HEK293 (cell line): ENCODE measurements around the gene CACNA1C.
A peak's percentile ranks its signal among the peaks of the same experiment; 100 is the strongest.

ENCODE experiments used
- CTCF ChIA-PET: fragments of 350-600 bp; formaldehyde crosslinking; extraction: SDS; loops from one replicate; lab custom pipeline; 2021; ENCODE audit warnings: antibody characterized with exemption; lab: Yijun Ruan, JAX
- POLR2A ChIA-PET: fragments of 300-600 bp; formaldehyde crosslinking; extraction: SDS; loops from one replicate; lab custom pipeline; 2020; ENCODE audit warnings: antibody characterized with exemption, inconsistent platforms; lab: Yijun Ruan, JAX
- H3K27ac ChIP-seq: fragments of 200-500 bp; sonication (Bioruptor generic); 2 replicates; pipeline ENCODE4 v1.5.1; 2014; ENCODE audit warnings: low read depth, low read length, control low read depth, inconsistent platforms; ENCODE audit errors: extremely low read depth
- H3K36me3 ChIP-seq, 2 experiments: fragments of 200-500 bp in 1 of 2; sonication (Bioruptor generic) in 1 of 2; 1 replicate in 1 of 2; 2 replicates in 1 of 2; pipeline ENCODE4 v1.5.1; 2014 to 2017; ENCODE audit warnings: inconsistent platforms in 2 of 2, low read length in 2 of 2; ENCODE audit not compliant: control insufficient read depth in 2 of 2, insufficient read depth in 1 of 2
- H3K4me1 ChIP-seq: fragments of 200-500 bp; sonication (Bioruptor generic); 2 replicates; pipeline ENCODE4 v1.5.1; 2014; ENCODE audit warnings: mild to moderate bottlenecking, low read length, inconsistent platforms; ENCODE audit not compliant: control insufficient read depth, insufficient read depth
- H3K4me3 ChIP-seq: 2 replicates; pipeline ENCODE4 v1.5.1; 2011; ENCODE audit warnings: low read depth, mild to moderate bottlenecking, control low read depth, low read length, moderate library complexity
- H3K9me3 ChIP-seq: fragments of 200-500 bp; sonication (Bioruptor generic); 2 replicates; pipeline ENCODE4 v1.5.1; 2014; ENCODE audit warnings: low read depth, low read length, inconsistent platforms; ENCODE audit not compliant: control insufficient read depth, insufficient read depth
- GFI1B ChIP-seq: fragments of 450-650 bp; formaldehyde crosslinking; IDR thresholded peaks from 2 replicates; pipeline ENCODE4 v1.5.1; 2016; ENCODE audit warnings: missing biosample characterization, missing genetic modification characterization
- GLIS2 ChIP-seq: fragments of 450-650 bp; formaldehyde crosslinking; IDR thresholded peaks from 2 replicates; pipeline ENCODE4 v1.5.1; 2016; ENCODE audit warnings: missing biosample characterization, missing genetic modification characterization
- HOXC10 ChIP-seq: sonication (generic); formaldehyde crosslinking; IDR thresholded peaks from 2 replicates; pipeline ENCODE4 v1.8.1; 2023; ENCODE audit warnings: mild to moderate bottlenecking, missing genetic modification reagents
- OVOL3 ChIP-seq: fragments of 450-650 bp; formaldehyde crosslinking; IDR thresholded peaks from 2 replicates; pipeline ENCODE4 v1.5.1; 2016; ENCODE audit warnings: missing biosample characterization, missing genetic modification characterization
- SCRT1 ChIP-seq: fragments of 450-650 bp; formaldehyde crosslinking; IDR thresholded peaks from 2 replicates; pipeline ENCODE4 v1.5.1; 2016; ENCODE audit warnings: missing biosample characterization, missing genetic modification characterization, borderline replicate concordance
- SP3 ChIP-seq: fragments of 450-650 bp; formaldehyde crosslinking; IDR thresholded peaks from 2 replicates; pipeline ENCODE4 v1.5.1; 2016; ENCODE audit warnings: missing biosample characterization, missing genetic modification characterization
- TCF7L2 ChIP-seq: IDR thresholded peaks from 2 replicates; pipeline ENCODE4 v1.6.1; 2011; ENCODE audit warnings: low read depth, mild to moderate bottlenecking, inconsistent platforms, low read length, moderate library complexity, borderline replicate concordance
- WT1 ChIP-seq: fragments of 450-650 bp; formaldehyde crosslinking; IDR thresholded peaks from 2 replicates; pipeline ENCODE4 v1.5.1; 2016; ENCODE audit warnings: missing biosample characterization, missing genetic modification characterization
- ZEB2 ChIP-seq: fragments of 450-650 bp; formaldehyde crosslinking; IDR thresholded peaks from 2 replicates; pipeline ENCODE4 v1.5.1; 2016; ENCODE audit warnings: missing biosample characterization, missing genetic modification characterization
- ZFP3 ChIP-seq: fragments of 450-650 bp; formaldehyde crosslinking; IDR thresholded peaks from 2 replicates; pipeline ENCODE4 v1.5.1; 2016; ENCODE audit warnings: low read depth, missing biosample characterization, missing genetic modification characterization
- ZNF132 ChIP-seq: fragments of 450-650 bp; formaldehyde crosslinking; IDR thresholded peaks from 2 replicates; pipeline ENCODE4 v1.5.1; 2017; ENCODE audit warnings: missing biosample characterization, missing genetic modification characterization, borderline replicate concordance
- ZNF175 ChIP-seq: fragments of 450-650 bp; formaldehyde crosslinking; IDR thresholded peaks from 2 replicates; pipeline ENCODE4 v1.5.1; 2016; ENCODE audit warnings: missing biosample characterization, missing genetic modification characterization
- ZNF2 ChIP-seq: fragments of 450-650 bp; formaldehyde crosslinking; IDR thresholded peaks from 2 replicates; pipeline ENCODE4 v1.5.1; 2016; ENCODE audit warnings: missing biosample characterization, missing genetic modification characterization
- ZNF341 ChIP-seq: fragments of 450-650 bp; formaldehyde crosslinking; IDR thresholded peaks from 2 replicates; pipeline ENCODE4; 2016; ENCODE audit warnings: low read depth, missing biosample characterization, missing genetic modification characterization
- ZNF776 ChIP-seq: fragments of 450-650 bp; formaldehyde crosslinking; IDR thresholded peaks from 2 replicates; pipeline ENCODE4 v1.5.0; 2017; ENCODE audit warnings: missing biosample characterization, missing genetic modification characterization, borderline replicate concordance
- ZNF843 ChIP-seq: fragments of 450-650 bp; formaldehyde crosslinking; IDR thresholded peaks from 2 replicates; pipeline ENCODE4 v1.5.1; 2016; ENCODE audit warnings: missing biosample characterization, missing genetic modification characterization
- TF ChIP-seq, protein P1 (sequence below): fragments of 450-650 bp; formaldehyde crosslinking; IDR thresholded peaks from 2 replicates; pipeline ENCODE4 v1.5.1; 2017; ENCODE audit warnings: missing biosample characterization, missing genetic modification characterization
- TF ChIP-seq, protein P2 (sequence below): fragments of 450-650 bp; formaldehyde crosslinking; IDR thresholded peaks from 2 replicates; pipeline ENCODE4 v1.5.1; 2016; ENCODE audit warnings: missing biosample characterization, missing genetic modification characterization
- TF ChIP-seq, protein P3 (sequence below): fragments of 450-650 bp; formaldehyde crosslinking; IDR thresholded peaks from 2 replicates; pipeline ENCODE4 v1.5.1; 2016; ENCODE audit warnings: missing biosample characterization, missing genetic modification characterization
- TF ChIP-seq, protein P4 (sequence below): fragments of 450-650 bp; formaldehyde crosslinking; IDR thresholded peaks from 2 replicates; pipeline ENCODE4 v1.5.1; 2016; ENCODE audit warnings: missing biosample characterization, missing genetic modification characterization
- TF ChIP-seq, protein P5 (sequence below): fragments of 450-650 bp; formaldehyde crosslinking; IDR thresholded peaks from 2 replicates; pipeline ENCODE4 v1.5.0; 2017; ENCODE audit warnings: missing biosample characterization, missing genetic modification characterization, borderline replicate concordance
- TF ChIP-seq, protein P6 (sequence below): fragments of 450-650 bp; formaldehyde crosslinking; IDR thresholded peaks from 2 replicates; pipeline ENCODE4 v1.5.1; 2017; ENCODE audit warnings: missing biosample characterization, mild to moderate bottlenecking, missing genetic modification characterization, moderate library complexity

The CACNA1C gene

DNA sequence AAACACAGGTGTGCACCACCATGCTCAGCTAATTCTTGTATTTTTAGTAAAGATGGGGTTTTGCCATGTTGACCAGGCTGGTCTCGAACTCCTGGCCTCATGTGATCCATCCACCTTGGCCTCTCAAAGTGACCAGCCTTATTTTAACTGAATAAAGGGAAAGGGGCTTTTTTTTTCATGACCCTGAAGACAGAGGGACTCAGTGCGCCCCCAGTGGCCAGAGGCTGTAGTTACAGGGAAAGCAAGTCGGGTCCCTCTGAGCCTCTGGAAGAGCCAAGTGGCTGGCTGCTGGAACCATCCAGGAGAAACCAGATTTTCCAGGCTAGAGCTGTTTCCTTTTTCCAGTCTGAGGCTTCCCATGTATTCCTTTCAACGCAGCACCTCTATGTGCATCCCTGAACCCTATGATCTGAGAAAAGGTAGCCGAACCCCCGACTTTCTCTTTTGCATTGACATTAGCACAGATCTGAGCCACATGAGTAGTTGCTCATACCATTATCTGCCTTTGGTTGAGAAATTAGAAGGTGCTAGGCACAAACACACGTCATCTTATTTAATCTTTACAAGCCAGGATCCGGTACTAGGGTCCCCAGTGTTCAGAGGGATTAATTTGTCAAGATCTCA, 342.7 kb downstream of the CACNA1C start:
- H3K4me3 ChIP-seq, result no peak overlapping the region
- no peak overlapping the region for H3K27ac ChIP-seq
- 0 out of 2 replicates have a peak, but pooled peaks have one; percentile 21 for TF ChIP-seq ZNF341
- TF ChIP-seq, protein P1, sequence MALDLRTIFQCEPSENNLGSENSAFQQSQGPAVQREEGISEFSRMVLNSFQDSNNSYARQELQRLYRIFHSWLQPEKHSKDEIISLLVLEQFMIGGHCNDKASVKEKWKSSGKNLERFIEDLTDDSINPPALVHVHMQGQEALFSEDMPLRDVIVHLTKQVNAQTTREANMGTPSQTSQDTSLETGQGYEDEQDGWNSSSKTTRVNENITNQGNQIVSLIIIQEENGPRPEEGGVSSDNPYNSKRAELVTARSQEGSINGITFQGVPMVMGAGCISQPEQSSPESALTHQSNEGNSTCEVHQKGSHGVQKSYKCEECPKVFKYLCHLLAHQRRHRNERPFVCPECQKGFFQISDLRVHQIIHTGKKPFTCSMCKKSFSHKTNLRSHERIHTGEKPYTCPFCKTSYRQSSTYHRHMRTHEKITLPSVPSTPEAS (tag by site-specific recombination), result no peak
- TF ChIP-seq, protein P2, sequence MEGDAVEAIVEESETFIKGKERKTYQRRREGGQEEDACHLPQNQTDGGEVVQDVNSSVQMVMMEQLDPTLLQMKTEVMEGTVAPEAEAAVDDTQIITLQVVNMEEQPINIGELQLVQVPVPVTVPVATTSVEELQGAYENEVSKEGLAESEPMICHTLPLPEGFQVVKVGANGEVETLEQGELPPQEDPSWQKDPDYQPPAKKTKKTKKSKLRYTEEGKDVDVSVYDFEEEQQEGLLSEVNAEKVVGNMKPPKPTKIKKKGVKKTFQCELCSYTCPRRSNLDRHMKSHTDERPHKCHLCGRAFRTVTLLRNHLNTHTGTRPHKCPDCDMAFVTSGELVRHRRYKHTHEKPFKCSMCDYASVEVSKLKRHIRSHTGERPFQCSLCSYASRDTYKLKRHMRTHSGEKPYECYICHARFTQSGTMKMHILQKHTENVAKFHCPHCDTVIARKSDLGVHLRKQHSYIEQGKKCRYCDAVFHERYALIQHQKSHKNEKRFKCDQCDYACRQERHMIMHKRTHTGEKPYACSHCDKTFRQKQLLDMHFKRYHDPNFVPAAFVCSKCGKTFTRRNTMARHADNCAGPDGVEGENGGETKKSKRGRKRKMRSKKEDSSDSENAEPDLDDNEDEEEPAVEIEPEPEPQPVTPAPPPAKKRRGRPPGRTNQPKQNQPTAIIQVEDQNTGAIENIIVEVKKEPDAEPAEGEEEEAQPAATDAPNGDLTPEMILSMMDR, result 0 out of 2 replicates have a peak, but pooled peaks have one; percentile 8
- TF ChIP-seq, protein P3, sequence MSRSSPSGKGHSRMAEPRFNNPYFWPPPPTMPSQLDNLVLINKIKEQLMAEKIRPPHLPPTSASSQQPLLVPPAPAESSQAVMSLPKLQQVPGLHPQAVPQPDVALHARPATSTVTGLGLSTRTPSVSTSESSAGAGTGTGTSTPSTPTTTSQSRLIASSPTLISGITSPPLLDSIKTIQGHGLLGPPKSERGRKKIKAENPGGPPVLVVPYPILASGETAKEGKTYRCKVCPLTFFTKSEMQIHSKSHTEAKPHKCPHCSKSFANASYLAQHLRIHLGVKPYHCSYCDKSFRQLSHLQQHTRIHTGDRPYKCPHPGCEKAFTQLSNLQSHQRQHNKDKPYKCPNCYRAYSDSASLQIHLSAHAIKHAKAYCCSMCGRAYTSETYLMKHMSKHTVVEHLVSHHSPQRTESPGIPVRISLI (tag by site-specific recombination), result peak; percentile 58; the same call in 1 of the 2 replicates
- ChIA-PET POLR2A (no interaction called here), CTCF (interaction anchor here (0.7 to 2.2 kb wide), 28 partner anchors 9 to 337 kb away, joined by 3 to 11 read pairs (median 4); no protein-coding TSS in a partner anchor)
- no peaks in the 10 kb centered on the region for H3K9me3 ChIP-seq
- H3K4me1 ChIP-seq, result no peaks in the 10 kb centered on the region
- no peaks in the 10 kb centered on the region for H3K36me3 ChIP-seq

DNA sequence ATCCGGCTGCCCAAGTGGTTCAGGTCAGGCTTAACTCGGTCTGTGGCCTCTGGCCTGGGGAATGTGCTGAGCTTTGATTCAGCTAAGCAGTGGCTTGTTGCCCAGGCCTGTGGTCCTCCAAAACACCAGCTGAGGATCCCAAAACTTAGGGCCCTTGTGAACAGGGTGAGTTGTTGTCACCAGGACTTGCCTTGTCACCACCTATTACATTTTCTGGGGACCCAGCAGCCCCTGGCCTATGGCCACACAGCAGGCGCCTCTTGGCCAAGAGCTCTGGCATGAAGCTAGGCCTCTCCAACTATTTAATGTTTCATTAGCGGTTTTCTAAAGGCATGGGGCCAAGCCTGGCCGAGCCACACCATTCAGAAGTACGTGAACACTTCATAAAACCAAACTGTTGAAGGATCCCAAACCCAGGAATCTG, 343.7 kb downstream of the CACNA1C start:
- Histone ChIP-seq H3K36me3 (no peaks in the 10 kb centered on the region), H3K4me3 (no peak overlapping the region), H3K4me1 (no peaks in the 10 kb centered on the region), H3K27ac (no peak overlapping the region), H3K9me3 (no peaks in the 10 kb centered on the region)
- POLR2A ChIA-PET, result no interaction called here
- TF ChIP-seq ZNF175 (tag by site-specific recombination), result no peak
- TF ChIP-seq OVOL3, result no peak
- no peak for TF ChIP-seq ZNF843
- TF ChIP-seq ZFP3, result no peak
- no peak for TF ChIP-seq SP3
- TF ChIP-seq GFI1B, result no peak
- TF ChIP-seq ZNF132 (tag by site-specific recombination), result no peak
- no peak for TF ChIP-seq ZEB2 (tag by site-specific recombination)
- TF ChIP-seq, protein P4, sequence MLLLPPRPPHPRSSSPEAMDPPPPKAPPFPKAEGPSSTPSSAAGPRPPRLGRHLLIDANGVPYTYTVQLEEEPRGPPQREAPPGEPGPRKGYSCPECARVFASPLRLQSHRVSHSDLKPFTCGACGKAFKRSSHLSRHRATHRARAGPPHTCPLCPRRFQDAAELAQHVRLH (tag by site-specific recombination), result no peak
- TF ChIP-seq GLIS2, result no peak
- no peak for TF ChIP-seq ZNF2 (tag by site-specific recombination)
- TF ChIP-seq HOXC10 (CRISPR knock-in tag), result no peak
- TF ChIP-seq WT1 (tag by site-specific recombination), result no peak
- TF ChIP-seq SCRT1, result no peak
- no peak for TF ChIP-seq ZNF776 (tag by site-specific recombination)
- TF ChIP-seq, protein P5, sequence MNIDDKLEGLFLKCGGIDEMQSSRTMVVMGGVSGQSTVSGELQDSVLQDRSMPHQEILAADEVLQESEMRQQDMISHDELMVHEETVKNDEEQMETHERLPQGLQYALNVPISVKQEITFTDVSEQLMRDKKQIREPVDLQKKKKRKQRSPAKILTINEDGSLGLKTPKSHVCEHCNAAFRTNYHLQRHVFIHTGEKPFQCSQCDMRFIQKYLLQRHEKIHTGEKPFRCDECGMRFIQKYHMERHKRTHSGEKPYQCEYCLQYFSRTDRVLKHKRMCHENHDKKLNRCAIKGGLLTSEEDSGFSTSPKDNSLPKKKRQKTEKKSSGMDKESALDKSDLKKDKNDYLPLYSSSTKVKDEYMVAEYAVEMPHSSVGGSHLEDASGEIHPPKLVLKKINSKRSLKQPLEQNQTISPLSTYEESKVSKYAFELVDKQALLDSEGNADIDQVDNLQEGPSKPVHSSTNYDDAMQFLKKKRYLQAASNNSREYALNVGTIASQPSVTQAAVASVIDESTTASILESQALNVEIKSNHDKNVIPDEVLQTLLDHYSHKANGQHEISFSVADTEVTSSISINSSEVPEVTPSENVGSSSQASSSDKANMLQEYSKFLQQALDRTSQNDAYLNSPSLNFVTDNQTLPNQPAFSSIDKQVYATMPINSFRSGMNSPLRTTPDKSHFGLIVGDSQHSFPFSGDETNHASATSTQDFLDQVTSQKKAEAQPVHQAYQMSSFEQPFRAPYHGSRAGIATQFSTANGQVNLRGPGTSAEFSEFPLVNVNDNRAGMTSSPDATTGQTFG (tag by site-specific recombination), result no peak
- TF ChIP-seq, protein P6, sequence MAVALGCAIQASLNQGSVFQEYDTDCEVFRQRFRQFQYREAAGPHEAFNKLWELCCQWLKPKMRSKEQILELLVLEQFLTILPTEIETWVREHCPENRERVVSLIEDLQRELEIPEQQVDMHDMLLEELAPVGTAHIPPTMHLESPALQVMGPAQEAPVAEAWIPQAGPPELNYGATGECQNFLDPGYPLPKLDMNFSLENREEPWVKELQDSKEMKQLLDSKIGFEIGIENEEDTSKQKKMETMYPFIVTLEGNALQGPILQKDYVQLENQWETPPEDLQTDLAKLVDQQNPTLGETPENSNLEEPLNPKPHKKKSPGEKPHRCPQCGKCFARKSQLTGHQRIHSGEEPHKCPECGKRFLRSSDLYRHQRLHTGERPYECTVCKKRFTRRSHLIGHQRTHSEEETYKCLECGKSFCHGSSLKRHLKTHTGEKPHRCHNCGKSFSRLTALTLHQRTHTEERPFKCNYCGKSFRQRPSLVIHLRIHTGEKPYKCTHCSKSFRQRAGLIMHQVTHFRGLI (tag by site-specific recombination), result no peak
- no peak for TF ChIP-seq TCF7L2
- CTCF ChIA-PET, result interaction anchor here (0.5 to 2.1 kb wide), 10 partner anchors 10 to 758 kb away, joined by 3 to 11 read pairs (median 4); no protein-coding TSS in a partner anchor
